Activated B cell treated with CpG ODN at 0.5 μM for 24 hours (primary cell): ENCODE data around the gene PDPK1. TPM values are rescaled to one million over a fixed set of nuclear protein-coding genes. Genes with fewer than 3 reads are reported as not detected.
A peak's percentile ranks its signal among the peaks of the same experiment; 100 is the strongest.

Source experiments
- ATAC-seq: fragments of 200-7000 bp; cut with Tn5 transposase; one replicate; pipeline ENCODE4 v1.10.0; 2021; ENCODE audit warnings: low read depth, mild to moderate bottlenecking, moderate library complexity
- CTCF ChIA-PET: fragments of 350-600 bp; sonication (Branson Sonifier 250); formaldehyde crosslinking; loops from one replicate; lab custom pipeline; 2021; ENCODE audit warnings: antibody characterized with exemption; lab: Charles Lee
- POLR2A ChIA-PET: fragments of 350-600 bp; sonication (Branson Sonifier 250); formaldehyde crosslinking; loops from one replicate; lab custom pipeline; 2021; ENCODE audit warnings: antibody characterized with exemption; lab: Charles Lee
- DNase-seq: peaks from one replicate; pipeline ENCODE4 v3.0.0; 2022
- H3K27ac Mint-ChIP-seq: one replicate; pipeline ENCODE4 v1.8.0; 2020; ENCODE audit warnings: mixed read lengths
- H3K27me3 Mint-ChIP-seq: one replicate; pipeline ENCODE4 v1.8.0; 2021; ENCODE audit warnings: mixed read lengths
- H3K36me3 Mint-ChIP-seq: one replicate; pipeline ENCODE4 v1.8.0; 2021; ENCODE audit warnings: low read depth, mixed read lengths
- H3K4me1 Mint-ChIP-seq: one replicate; pipeline ENCODE4 v1.8.0; 2021; ENCODE audit warnings: mixed read lengths
- H3K4me3 Mint-ChIP-seq: one replicate; pipeline ENCODE4 v1.8.0; 2020; ENCODE audit warnings: mild to moderate bottlenecking, mixed read lengths
- H3K9me3 Mint-ChIP-seq: one replicate; pipeline ENCODE4 v1.8.0; 2020; ENCODE audit warnings: mixed read lengths
- intact Hi-C: fragments of 100-400 bp; cut with micrococcal nuclease; formaldehyde crosslinking; loops from one replicate; pipeline ENCODE4 v1.15.1; 2024
- total RNA-seq: library from RNA; stranded (reverse); gene quantifications from 2 replicates; pipeline ENCODE4 v1.2.3, GENCODE V29; 2022
- TF ChIP-seq, protein P1 (sequence below): fragments of 200-600 bp; IDR thresholded peaks from one replicate; pipeline ENCODE4 v1.8.0; 2022; ENCODE audit warnings: antibody characterized with exemption, mild to moderate bottlenecking

Gene PDPK1
- total RNA-seq, 1 donor from 2014 or later: 62.0 TPM

- H3K4me1 Mint-ChIP-seq: peaks cover 86% of the 10 kb centered on the region
- H3K36me3 Mint-ChIP-seq: peaks cover 9% of the 10 kb centered on the region
- ATAC-seq (no peak), DNase-seq (no peak)
- H3K27me3 Mint-ChIP-seq: no peaks in the 10 kb centered on the region
- H3K4me3 Mint-ChIP-seq: no peak overlapping the region
- intact Hi-C loops: loop anchor here (5.0 kb wide), 1 partner anchor 244 kb away; the partner anchor contains the start of gene RNPS1
- H3K9me3 Mint-ChIP-seq: no peaks in the 10 kb centered on the region
- TF ChIP-seq, protein P1, sequence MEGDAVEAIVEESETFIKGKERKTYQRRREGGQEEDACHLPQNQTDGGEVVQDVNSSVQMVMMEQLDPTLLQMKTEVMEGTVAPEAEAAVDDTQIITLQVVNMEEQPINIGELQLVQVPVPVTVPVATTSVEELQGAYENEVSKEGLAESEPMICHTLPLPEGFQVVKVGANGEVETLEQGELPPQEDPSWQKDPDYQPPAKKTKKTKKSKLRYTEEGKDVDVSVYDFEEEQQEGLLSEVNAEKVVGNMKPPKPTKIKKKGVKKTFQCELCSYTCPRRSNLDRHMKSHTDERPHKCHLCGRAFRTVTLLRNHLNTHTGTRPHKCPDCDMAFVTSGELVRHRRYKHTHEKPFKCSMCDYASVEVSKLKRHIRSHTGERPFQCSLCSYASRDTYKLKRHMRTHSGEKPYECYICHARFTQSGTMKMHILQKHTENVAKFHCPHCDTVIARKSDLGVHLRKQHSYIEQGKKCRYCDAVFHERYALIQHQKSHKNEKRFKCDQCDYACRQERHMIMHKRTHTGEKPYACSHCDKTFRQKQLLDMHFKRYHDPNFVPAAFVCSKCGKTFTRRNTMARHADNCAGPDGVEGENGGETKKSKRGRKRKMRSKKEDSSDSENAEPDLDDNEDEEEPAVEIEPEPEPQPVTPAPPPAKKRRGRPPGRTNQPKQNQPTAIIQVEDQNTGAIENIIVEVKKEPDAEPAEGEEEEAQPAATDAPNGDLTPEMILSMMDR: no peak
- POLR2A ChIA-PET: interaction anchor here (1.4 to 2.7 kb wide), 4 partner anchors 9 to 356 kb away, joined by 3 to 16 read pairs (median 11); partner anchors contain the start of genes AMDHD2, CEMP1 and TRAF7
- H3K27ac Mint-ChIP-seq: peak overlapping the region; percentile 94
- CTCF ChIA-PET: no interaction called here
Observed at GRCh38 chr16:2511128-2511800, 26.6 kb upstream of the PDPK1 start.

DNA sequence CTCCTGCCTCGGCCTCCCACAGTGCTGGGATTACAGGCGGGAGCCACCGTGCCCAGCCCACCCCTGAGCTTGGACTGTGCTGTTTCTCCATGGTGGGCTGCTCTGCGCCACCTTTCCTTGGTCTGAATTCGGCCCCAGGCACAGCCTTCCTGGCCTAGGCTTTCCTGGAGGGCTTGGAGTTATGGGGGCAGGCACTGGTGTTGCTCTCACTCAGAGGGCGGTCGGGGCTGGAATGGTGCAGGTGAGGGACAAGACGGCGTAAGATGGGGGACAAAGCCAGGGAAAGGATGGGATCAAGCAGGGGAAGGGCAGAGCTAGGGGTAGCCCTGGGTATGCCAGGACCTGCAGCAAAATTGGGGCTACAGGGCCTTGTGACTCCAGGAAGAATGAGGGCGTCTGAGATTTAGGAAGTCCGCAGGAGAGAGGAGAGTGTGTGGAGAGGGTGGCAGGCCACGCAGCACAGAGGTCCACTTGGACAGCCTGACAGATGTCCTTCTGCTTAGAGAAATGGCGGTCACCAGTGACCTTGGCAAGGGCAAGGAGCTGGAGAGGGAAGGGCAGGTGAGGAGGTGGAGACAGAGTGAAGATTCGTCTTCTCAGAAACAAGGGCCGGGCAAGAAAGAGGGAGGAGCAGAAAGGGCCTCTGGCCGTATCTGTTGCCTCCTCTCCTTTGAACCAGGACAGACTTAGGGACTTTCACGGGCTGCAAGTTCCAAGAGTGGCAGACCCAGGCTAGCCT, 25.7 kb upstream of the PDPK1 start:
- ChIA-PET CTCF (no interaction called here), POLR2A (interaction anchor here (1.4 to 2.7 kb wide), 3 partner anchors 8 to 357 kb away, joined by 3 to 16 read pairs (median 9); partner anchors contain the start of genes AMDHD2 and TRAF7)
- Mint-ChIP-seq H3K4me3 (peak overlapping the region; percentile 90), H3K4me1 (peaks cover 86% of the 10 kb centered on the region), H3K27ac (peak overlapping the region; percentile 88), H3K36me3 (peaks cover 17% of the 10 kb centered on the region), H3K27me3 (no peaks in the 10 kb centered on the region), H3K9me3 (no peaks in the 10 kb centered on the region)
- no peak for ATAC-seq
- TF ChIP-seq, protein P1: no peak
- DNase-seq: no peak
- intact Hi-C loops: loop anchor here (5.0 kb wide), 1 partner anchor 245 kb away; the partner anchor contains the start of gene RNPS1

DNA sequence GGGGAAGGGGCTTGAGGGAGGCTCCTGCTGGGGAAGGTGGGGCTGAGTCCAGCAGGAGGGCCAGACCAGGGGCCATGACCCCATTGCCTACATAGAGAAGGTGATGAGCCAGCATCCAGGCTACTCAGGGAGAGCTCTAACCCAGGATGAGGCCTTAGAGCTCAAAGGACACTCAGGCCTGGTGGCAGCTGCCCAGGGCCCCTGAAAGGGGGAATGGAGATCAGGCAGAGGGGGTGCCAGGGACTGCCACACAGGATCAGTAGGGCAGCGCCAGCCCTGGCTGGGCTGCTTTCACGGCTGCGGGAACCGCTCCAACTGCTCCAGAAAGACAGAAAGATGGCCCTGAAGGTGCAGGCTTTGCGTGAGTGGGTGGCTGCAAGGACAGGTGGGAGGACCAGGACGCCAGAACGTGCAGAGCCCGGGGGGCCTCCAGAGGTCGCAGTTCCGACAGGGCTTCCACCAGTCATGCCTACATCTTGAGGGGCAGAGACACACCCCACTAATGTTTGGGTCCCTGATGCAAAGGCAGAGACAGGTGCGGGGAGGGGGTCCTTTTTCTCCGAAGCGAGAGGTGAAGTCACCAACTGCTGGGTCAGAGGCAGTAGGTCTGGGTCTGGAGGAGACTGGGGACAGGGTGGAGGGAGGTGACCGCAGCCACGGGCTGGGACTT, 25.0 kb upstream of the PDPK1 start:
- no peaks in the 10 kb centered on the region for H3K27me3 Mint-ChIP-seq
- CTCF ChIA-PET: no interaction called here
- H3K27ac Mint-ChIP-seq: peak overlapping the region; percentile 88
- DNase-seq (no peak), ATAC-seq (no peak)
- TF ChIP-seq, protein P1: no peak
- POLR2A ChIA-PET: interaction anchor here (0.7 to 4.0 kb wide), 10 partner anchors 8 to 548 kb away, joined by 3 to 38 read pairs (median 5); partner anchors contain the start of genes AMDHD2, CEMP1, RPS2 and TBC1D24
- peaks cover 86% of the 10 kb centered on the region for H3K4me1 Mint-ChIP-seq
- no peaks in the 10 kb centered on the region for H3K9me3 Mint-ChIP-seq
- intact Hi-C loops: loop anchor here (1.0 to 5.0 kb wide), 4 partner anchors 19 to 246 kb away; partner anchors contain the start of genes RNPS1 and SRRM2
- H3K36me3 Mint-ChIP-seq: peaks cover 21% of the 10 kb centered on the region
- H3K4me3 Mint-ChIP-seq: peak overlapping the region; percentile 90

DNA sequence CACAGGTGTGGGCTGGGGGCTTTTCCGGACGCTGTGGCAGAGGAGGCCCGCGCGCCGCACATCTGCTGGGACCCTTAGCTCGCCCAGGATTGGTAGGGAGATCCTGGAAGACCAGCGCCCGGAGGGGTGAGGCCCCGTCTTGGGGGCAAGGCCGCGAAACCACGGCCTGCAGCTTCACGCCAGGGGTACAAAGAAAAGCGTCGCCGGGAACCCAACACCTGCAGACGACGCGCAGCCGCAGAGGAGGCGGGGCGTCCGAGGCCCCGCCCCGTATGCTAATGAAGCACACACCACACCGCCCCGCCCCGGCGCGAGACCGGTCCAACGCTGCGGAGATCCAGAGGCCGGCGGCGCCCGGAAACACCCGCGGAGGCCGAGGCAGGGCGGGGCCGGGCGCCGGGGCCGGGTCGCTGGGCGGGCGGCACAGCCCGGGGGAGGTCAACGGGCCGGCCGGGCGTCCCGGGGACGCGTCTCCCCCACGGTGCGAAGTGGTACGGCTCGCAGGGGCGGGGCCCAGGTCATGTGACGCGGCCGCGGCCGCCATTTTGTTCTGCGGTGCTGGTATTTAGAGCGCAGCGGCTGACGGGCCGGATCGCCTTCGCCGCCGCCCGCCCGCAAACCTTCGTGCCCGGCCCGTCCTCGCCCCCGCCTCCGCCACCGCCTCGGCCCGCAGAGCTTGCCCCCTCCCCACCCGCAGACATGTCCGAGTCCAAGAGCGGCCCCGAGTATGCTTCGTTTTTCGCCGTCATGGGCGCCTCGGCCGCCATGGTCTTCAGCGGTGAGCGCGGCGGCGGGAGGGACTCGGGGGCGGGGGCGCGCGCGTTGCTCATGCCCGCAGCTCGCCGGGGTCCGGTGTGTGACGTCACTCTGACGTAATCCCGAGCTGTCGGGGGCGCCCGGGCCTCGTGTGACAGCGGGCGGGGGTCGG, 24.2 kb upstream of the PDPK1 start, which contains the start of gene ATP6V0C:
Gene ATP6V0C, plus strand, starts transcription at position 548 of the 928 bp plus-strand sequence. Its CDS starts 152 bp downstream, at position 700.
- peak; percentile 95 for DNase-seq
- peak; percentile 78 for ATAC-seq
- TF ChIP-seq, protein P1: no peak
- Mint-ChIP-seq H3K27ac (peak within 1 kb of the TSS; percentile 92), H3K27me3 (no peaks in the 10 kb centered on the region), H3K36me3 (peaks cover 21% of the 10 kb centered on the region), H3K9me3 (no peaks in the 10 kb centered on the region), H3K4me3 (peak within 1 kb of the TSS; percentile 94), H3K4me1 (peaks cover 85% of the 10 kb centered on the region)
- intact Hi-C loops: loop anchor here (1.0 to 5.0 kb wide), 4 partner anchors 19 to 246 kb away; partner anchors contain the start of genes RNPS1 and SRRM2
- ChIA-PET CTCF (no interaction called here), POLR2A (interaction anchor here (0.5 to 4.0 kb wide), 13 partner anchors 11 to 588 kb away, joined by 3 to 38 read pairs (median 5); partner anchors contain the start of genes CEMP1, PDPK1, RPS2 and TBC1D24)
